BJ (cell line): ENCODE data around the gene EHF. TPM values are rescaled to one million over a fixed set of nuclear protein-coding genes. Genes with fewer than 3 reads are reported as not detected.

Source experiments
- CTCF ChIA-PET: fragments of 350-600 bp; formaldehyde crosslinking; extraction: SDS; loops from one replicate; lab custom pipeline; 2021; ENCODE audit warnings: antibody characterized with exemption, inconsistent platforms; lab: Yijun Ruan, JAX
- POLR2A ChIA-PET: fragments of 300-600 bp; sonication (Branson Sonifier 250); formaldehyde crosslinking; extraction: SDS; loops from one replicate; lab custom pipeline; 2021; ENCODE audit warnings: antibody characterized with exemption; lab: Charles Lee
- DNase-seq: peaks from one replicate; pipeline ENCODE4 v3.0.0-alpha.2; 2011; ENCODE audit warnings: low read depth
- H3K27me3 ChIP-seq: 2 replicates; pipeline ENCODE4 v1.6.0; 2011; ENCODE audit warnings: low read length; ENCODE audit not compliant: control insufficient read depth, insufficient read depth
- H3K36me3 ChIP-seq: 2 replicates; pipeline ENCODE4 v1.5.1; 2011; ENCODE audit warnings: low read length; ENCODE audit not compliant: control insufficient read depth, insufficient read depth
- H3K4me3 ChIP-seq: 2 replicates; pipeline ENCODE4 v1.5.1; 2011; ENCODE audit warnings: low read depth, mild to moderate bottlenecking, control low read depth, low read length
- CTCF ChIP-seq: IDR thresholded peaks from 2 replicates; pipeline ENCODE4 v1.5.1; 2011; ENCODE audit warnings: low read depth, mild to moderate bottlenecking, control low read depth, inconsistent platforms, low read length, moderate library complexity; ENCODE audit not compliant: insufficient read depth
- polyA plus RNA-seq: library from polyadenylated mRNA; depleted of rRNA; stranded (reverse); fragments of >200 nt; gene quantifications from 2 replicates; pipeline ENCODE4 v1.2.3, GENCODE V29; 2011

EHF gene
- polyA plus RNA-seq, 1 experiment, result not detected

- H3K4me3 ChIP-seq, result no peak overlapping the region
- no peak for DNase-seq
- no peaks in the 10 kb centered on the region for H3K27me3 ChIP-seq
- POLR2A ChIA-PET, result no interaction called here
- no peaks in the 10 kb centered on the region for H3K36me3 ChIP-seq
- no peak for TF ChIP-seq CTCF
- CTCF ChIA-PET, result interaction anchor here (1.7 kb wide), 1 partner anchor 19 kb away, joined by 3 read pairs; no protein-coding TSS in a partner anchor
Measured at GRCh38 chr11:34634694-34635062, 13.8 kb downstream of the EHF start.

GRCh38 chr11:34636127-34636526 lies 15.2 kb downstream of the EHF start:
- DNase-seq, result no peak
- no peak for TF ChIP-seq CTCF
- ChIA-PET POLR2A (no interaction called here), CTCF (no interaction called here)
- H3K4me3 ChIP-seq, result no peak overlapping the region
- H3K36me3 ChIP-seq, result no peaks in the 10 kb centered on the region
- no peaks in the 10 kb centered on the region for H3K27me3 ChIP-seq

GRCh38 chr11:34637303-34637702 lies 16.4 kb downstream of the EHF start:
- no peak overlapping the region for H3K4me3 ChIP-seq
- TF ChIP-seq CTCF, result no peak
- ChIA-PET CTCF (interaction anchor here (0.6 kb wide), 1 partner anchor 20 kb away, joined by 3 read pairs; no protein-coding TSS in a partner anchor), POLR2A (no interaction called here)
- no peak for DNase-seq
- H3K36me3 ChIP-seq, result no peaks in the 10 kb centered on the region
- no peaks in the 10 kb centered on the region for H3K27me3 ChIP-seq

GRCh38 chr11:34638897-34639296 lies 18.0 kb downstream of the EHF start:
- ChIA-PET CTCF (no interaction called here), POLR2A (no interaction called here)
- no peaks in the 10 kb centered on the region for H3K36me3 ChIP-seq
- H3K27me3 ChIP-seq, result no peaks in the 10 kb centered on the region
- no peak for TF ChIP-seq CTCF
- no peak for DNase-seq
- no peak overlapping the region for H3K4me3 ChIP-seq

GRCh38 chr11:34639545-34639944 lies 18.7 kb downstream of the EHF start:
- no peaks in the 10 kb centered on the region for H3K36me3 ChIP-seq
- DNase-seq, result no peak
- H3K4me3 ChIP-seq, result no peak overlapping the region
- H3K27me3 ChIP-seq, result no peaks in the 10 kb centered on the region
- POLR2A ChIA-PET, result no interaction called here
- TF ChIP-seq CTCF, result no peak
- CTCF ChIA-PET, result interaction anchor here (0.8 kb wide), 1 partner anchor 26 kb away, joined by 3 read pairs; no protein-coding TSS in a partner anchor
